PFSK-1 (cell line): Measurements from ENCODE around the gene F2RL3.

Source experiments
- FOXP2 ChIP-seq: optimal IDR thresholded peaks from 2 replicates; pipeline ENCODE3; 2011; ENCODE audit warnings: borderline replicate concordance, control low read depth, inconsistent platforms; ENCODE audit not compliant: insufficient read depth; ENCODE audit errors: extremely low read length, extremely low read depth
- POLR2AphosphoS5 ChIP-seq: IDR thresholded peaks from 2 replicates; pipeline ENCODE4 v1.6.1; 2012; ENCODE audit warnings: low read depth, mild to moderate bottlenecking, control low read depth, low read length, moderate library complexity
- REST ChIP-seq, 2 experiments: IDR thresholded peaks; 2 replicates each; pipeline versions ENCODE4 v1.6.1 to v1.8.0; 2011 to 2012; ENCODE audit warnings: low read depth in 2 of 2, low read length in 2 of 2, control low read depth in 1 of 2, inconsistent platforms in 1 of 2, mild to moderate bottlenecking in 1 of 2, moderate library complexity in 1 of 2; ENCODE audit not compliant: insufficient read depth in 1 of 2
- SIN3A ChIP-seq: IDR thresholded peaks from 2 replicates; pipeline ENCODE4 v1.6.1; 2012; ENCODE audit warnings: mild to moderate bottlenecking, low read length, moderate library complexity, borderline replicate concordance; ENCODE audit not compliant: insufficient read depth
- TAF1 ChIP-seq: IDR thresholded peaks from 2 replicates; pipeline ENCODE4 v1.6.1; 2012; ENCODE audit warnings: low read length, control low read depth, borderline replicate concordance; ENCODE audit not compliant: insufficient read depth

The F2RL3 gene

GRCh38 chr19:16860118-16860517 is 28.7 kb upstream of the F2RL3 start:
- TF ChIP-seq SIN3A (no peak), POLR2AphosphoS5 (no peak), FOXP2 (no peak), REST (IDR thresholded peaks at IDR 0.05; ENCODE audit: insufficient read depth in 1 of 2, low read depth in 2 of 2, low read length in 2 of 2) (no peak), TAF1 (no peak)

GRCh38 chr19:16861011-16861410 is 27.8 kb upstream of the F2RL3 start:
- TF ChIP-seq POLR2AphosphoS5 (no peak), FOXP2 (no peak), TAF1 (no peak), SIN3A (no peak), REST (IDR thresholded peaks at IDR 0.05; ENCODE audit: insufficient read depth in 1 of 2, low read depth in 2 of 2, low read length in 2 of 2) (no peak)

- TF ChIP-seq REST (IDR thresholded peaks at IDR 0.05; ENCODE audit: insufficient read depth in 1 of 2, low read depth in 2 of 2, low read length in 2 of 2) (no peak), POLR2AphosphoS5 (no peak), TAF1 (no peak), SIN3A (no peak), FOXP2 (no peak)
Measured at GRCh38 chr19:16861834-16862233, 27.0 kb upstream of the F2RL3 start.

- TF ChIP-seq REST (IDR thresholded peaks at IDR 0.05; ENCODE audit: insufficient read depth in 1 of 2, low read depth in 2 of 2, low read length in 2 of 2) = no peak
- no peak for TF ChIP-seq SIN3A
- no peak for TF ChIP-seq TAF1
- TF ChIP-seq FOXP2 = no peak
- no peak for TF ChIP-seq POLR2AphosphoS5
Measured at GRCh38 chr19:16862826-16863415, 25.9 kb upstream of the F2RL3 start.

GRCh38 chr19:16867211-16867610 is 21.6 kb upstream of the F2RL3 start:
- no peak for TF ChIP-seq POLR2AphosphoS5
- TF ChIP-seq TAF1 = no peak
